KMS-11 (cell line): ENCODE measurements around the gene MAPK8IP1.
A peak's percentile ranks its signal among the peaks of the same experiment; 100 is the strongest.

Experiments used
- H2AFZ ChIP-seq: fragments of 200-600 bp; sonication (generic); 2 replicates; pipeline ENCODE4 v1.6.1; 2016; ENCODE audit warnings: antibody characterized with exemption, mixed run types, low read depth
- H3K27ac ChIP-seq: fragments of 200-600 bp; sonication (generic); 2 replicates; pipeline ENCODE4 v1.6.1; 2016; ENCODE audit warnings: mild to moderate bottlenecking, mixed run types
- H3K27me3 ChIP-seq: fragments of 200-600 bp; sonication (generic); 2 replicates; pipeline ENCODE4 v1.6.1; 2017; ENCODE audit warnings: mild to moderate bottlenecking, low read depth, mixed run types, moderate library complexity; ENCODE audit not compliant: insufficient read depth
- H3K36me3 ChIP-seq: fragments of 200-600 bp; sonication (generic); 2 replicates; pipeline ENCODE4 v1.6.1; 2017; ENCODE audit warnings: mild to moderate bottlenecking, mixed run types; ENCODE audit not compliant: insufficient read depth
- H3K4me1 ChIP-seq: fragments of 200-600 bp; sonication (generic); 2 replicates; pipeline ENCODE4 v1.6.1; 2016; ENCODE audit warnings: mild to moderate bottlenecking, low read depth, mixed run types; ENCODE audit not compliant: poor library complexity, severe bottlenecking
- H3K4me2 ChIP-seq: fragments of 200-600 bp; sonication (generic); 2 replicates; pipeline ENCODE4 v1.7.0; 2016; ENCODE audit warnings: mild to moderate bottlenecking, mixed run types
- H3K4me3 ChIP-seq: fragments of 200-600 bp; sonication (generic); IDR thresholded peaks from 2 replicates; pipeline ENCODE4 v1.6.1; 2017; ENCODE audit warnings: low read depth, low read length, mixed read lengths; ENCODE audit not compliant: insufficient read depth
- H3K79me2 ChIP-seq: fragments of 200-600 bp; sonication (generic); 2 replicates; pipeline ENCODE4 v1.6.1; 2016; ENCODE audit warnings: low read depth, mixed run types; ENCODE audit not compliant: insufficient read depth
- H3K9ac ChIP-seq: fragments of 200-600 bp; sonication (generic); 2 replicates; pipeline ENCODE4 v1.6.1; 2016; ENCODE audit warnings: mild to moderate bottlenecking, mixed run types
- H4K20me1 ChIP-seq: fragments of 200-600 bp; sonication (generic); 2 replicates; pipeline ENCODE4 v1.6.1; 2016; ENCODE audit warnings: mild to moderate bottlenecking, mixed run types; ENCODE audit not compliant: insufficient read depth
- CTCF ChIP-seq: fragments of 200-600 bp; sonication (generic); conservative IDR thresholded peaks from 2 replicates; pipeline ENCODE4 v1.6.1; 2017; ENCODE audit warnings: low read depth, mild to moderate bottlenecking, antibody characterized with exemption, low read length, moderate library complexity, mixed read lengths

The MAPK8IP1 gene

DNA sequence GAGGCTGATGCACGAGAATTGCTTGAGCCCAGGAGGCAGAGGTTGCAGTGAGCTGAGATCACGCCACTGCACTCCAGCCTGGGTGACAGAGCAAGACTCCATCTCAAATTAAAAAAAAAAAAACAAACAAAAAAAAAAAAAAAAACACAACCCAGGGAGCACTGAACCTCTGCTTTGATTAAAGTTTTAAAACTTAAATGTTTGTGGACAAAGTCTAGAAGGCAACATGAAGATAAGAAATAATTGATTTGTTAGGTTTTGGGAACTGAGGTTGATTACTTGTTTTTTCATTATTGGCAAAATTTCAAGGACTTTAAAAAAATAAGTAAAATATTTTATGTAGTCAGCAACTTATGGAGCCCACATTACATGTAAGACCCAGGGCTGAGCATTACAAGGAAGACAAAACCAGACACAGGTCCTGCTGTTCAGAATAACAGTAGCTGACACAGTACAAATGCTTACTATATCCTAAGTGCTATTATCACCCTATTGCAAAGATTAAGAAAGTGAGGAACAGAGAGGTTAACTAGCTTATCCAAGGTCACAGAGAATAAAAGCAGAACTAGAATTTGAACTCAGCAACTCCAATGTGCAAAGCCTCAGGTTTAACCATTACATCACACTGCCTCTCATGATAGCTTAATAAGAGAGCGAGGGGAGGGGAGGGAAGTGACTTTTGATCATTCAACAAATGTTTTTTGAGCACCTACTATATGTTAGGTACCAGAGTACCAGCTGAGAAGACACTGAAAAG is 40.5 kb upstream of the MAPK8IP1 start:
- no peaks in the 10 kb centered on the region for H3K27me3 ChIP-seq
- H2AFZ ChIP-seq: no peak overlapping the region
- no peak overlapping the region for H3K4me2 ChIP-seq
- peaks cover 18% of the 10 kb centered on the region; the same call in 1 of the 2 replicates for H3K79me2 ChIP-seq
- no peak overlapping the region for H3K27ac ChIP-seq
- no peak for TF ChIP-seq CTCF
- H3K4me1 ChIP-seq: peaks cover 40% of the 10 kb centered on the region
- H3K36me3 ChIP-seq: no peaks in the 10 kb centered on the region
- H4K20me1 ChIP-seq: no peaks in the 10 kb centered on the region
- no peak overlapping the region for H3K4me3 ChIP-seq
- no peak overlapping the region for H3K9ac ChIP-seq

- Histone ChIP-seq H3K27me3 (no peaks in the 10 kb centered on the region), H3K4me2 (no peak overlapping the region), H3K9ac (no peak overlapping the region), H4K20me1 (no peaks in the 10 kb centered on the region), H3K4me1 (peaks cover 48% of the 10 kb centered on the region), H2AFZ (no peak overlapping the region), H3K79me2 (peaks cover 30% of the 10 kb centered on the region; the same call in 1 of the 2 replicates), H3K27ac (no peak overlapping the region), H3K36me3 (no peaks in the 10 kb centered on the region), H3K4me3 (no peak overlapping the region)
- no peak for TF ChIP-seq CTCF
These were observed 39.2 kb upstream of the MAPK8IP1 start for GRCh38 chr11:45846174-45846675.

DNA sequence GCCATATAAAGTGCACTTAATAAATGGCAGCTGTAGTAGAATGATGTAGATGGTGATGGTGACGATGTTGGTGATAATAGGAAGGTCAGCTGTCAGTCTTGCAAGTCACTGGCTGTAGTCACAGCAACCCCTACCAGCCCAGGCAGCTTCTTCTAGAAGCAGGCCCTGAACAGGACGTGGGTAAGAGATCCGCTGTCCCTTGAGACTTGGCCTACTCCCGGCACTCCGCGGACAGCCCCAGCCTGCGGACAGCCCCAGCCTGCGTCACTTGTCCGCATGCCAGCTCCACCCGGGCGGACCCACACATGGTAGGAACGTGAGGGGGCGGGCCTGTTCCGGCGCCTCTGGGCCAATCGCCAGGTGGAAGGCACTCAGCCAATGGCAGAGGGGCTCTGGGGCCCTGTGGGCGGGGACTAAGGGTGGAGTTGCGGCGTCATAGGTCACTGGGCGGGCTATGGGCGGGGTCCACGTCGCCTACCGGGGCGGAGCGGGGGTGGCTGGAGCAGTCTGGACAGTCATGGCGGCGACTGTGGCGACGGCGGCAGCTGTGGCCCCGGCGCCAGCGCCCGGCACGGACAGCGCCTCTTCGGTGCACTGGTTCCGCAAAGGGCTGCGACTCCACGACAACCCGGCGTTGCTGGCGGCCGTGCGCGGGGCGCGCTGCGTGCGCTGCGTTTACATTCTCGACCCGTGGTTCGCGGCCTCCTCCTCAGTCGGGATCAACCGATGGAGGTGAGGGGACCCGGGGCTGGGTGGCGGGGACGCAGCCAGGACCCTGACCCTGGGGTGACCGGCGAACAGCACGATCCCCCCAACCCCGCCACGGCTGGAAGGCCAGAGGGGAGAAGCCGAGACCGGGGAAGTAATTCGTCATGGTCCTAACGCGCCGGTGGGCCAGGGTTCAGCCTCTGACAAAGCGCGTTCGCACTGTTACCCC is 38.2 kb upstream of the MAPK8IP1 start, which contains the start of gene CRY2:
Gene CRY2 (plus strand): TSS at position 502 of the 937 bp plus-strand sequence. CDS start 16 bp downstream, at position 518.
- H2AFZ ChIP-seq: peak within 1 kb of the TSS; percentile 77
- peaks cover 56% of the 10 kb centered on the region for H3K4me1 ChIP-seq

More for the DNA sequence above, 38.2 kb upstream of the MAPK8IP1 start, which contains the start of gene CRY2:
- Histone ChIP-seq H3K27me3 (no peaks in the 10 kb centered on the region), H3K4me2 (peak within 1 kb of the TSS; percentile 91), H3K9ac (peak within 1 kb of the TSS; percentile 86), H3K36me3 (no peaks in the 10 kb centered on the region), H3K27ac (peak within 1 kb of the TSS; percentile 56), H3K4me3 (no peak within 1 kb of the TSS), H3K79me2 (peaks cover 36% of the 10 kb centered on the region; the same call in 1 of the 2 replicates), H4K20me1 (no peaks in the 10 kb centered on the region)
- TF ChIP-seq CTCF: no peak
